Endothelial cell of umbilical vein (primary cell): ENCODE results near the gene CCDC136.

Experiments
- CTCF ChIP-seq, 2 donors: IDR thresholded peaks; 1 replicate in 1 of 2; 2 replicates in 1 of 2; pipeline ENCODE4 v1.5.1; 2011; ENCODE audit warnings: low read length in 2 of 2, mild to moderate bottlenecking in 2 of 2, moderate library complexity in 2 of 2, control low read depth in 1 of 2, inconsistent platforms in 1 of 2, low read depth in 1 of 2; ENCODE audit not compliant: insufficient read depth in 1 of 2; ENCODE audit errors: extremely low read depth in 1 of 2
- EZH2 ChIP-seq: IDR thresholded peaks from 2 replicates; pipeline ENCODE4 v1.6.1; 2012; ENCODE audit warnings: borderline replicate concordance, low read depth, mild to moderate bottlenecking, moderate library complexity, low read length, inconsistent platforms; ENCODE audit not compliant: severe bottlenecking
- MAX ChIP-seq: IDR thresholded peaks from 2 replicates; pipeline ENCODE4 v1.6.1; 2011; ENCODE audit not compliant: insufficient read depth, insufficient read length

GRCh38 chr7:128781851-128782250, 9.9 kb upstream of the CCDC136 start:
- TF ChIP-seq CTCF (IDR thresholded peaks at IDR 0.05; ENCODE audit: extremely low read depth in 1 of 2, insufficient read depth in 1 of 2, low read depth in 1 of 2, low read length in 2 of 2) (no peak), MAX (no peak), EZH2 (no peak)
